Activated CD4-positive, alpha-beta T cell treated with anti-CD3 and anti-CD28 coated beads, Interleukin-2, amount 50 U/mL, for 4 hours (primary cell): ENCODE measurements around the gene MAB21L1.

Experiments
- DNase-seq, 2 experiments: peaks; one replicate each; pipeline ENCODE4 v3.0.0-alpha.2; 2020

The MAB21L1 gene

GRCh38 chr13:35479038-35479492 lies 2.6 kb upstream of the MAB21L1 start:
- no peak for DNase-seq

GRCh38 chr13:35478271-35479037 lies 2.0 kb upstream of the MAB21L1 start:
- DNase-seq: no peak

GRCh38 chr13:35477386-35477946 lies 977 bp upstream of the MAB21L1 start:
- DNase-seq: no peak

- DNase-seq: no peak
Measured at GRCh38 chr13:35475212-35475959, 1.1 kb downstream of the MAB21L1 start.

GRCh38 chr13:35474496-35475211 lies 1.8 kb downstream of the MAB21L1 start:
- no peak for DNase-seq

- DNase-seq: no peak
Measured at GRCh38 chr13:35473802-35474201, 2.7 kb downstream of the MAB21L1 start.

GRCh38 chr13:35473206-35473775 lies 3.2 kb downstream of the MAB21L1 start:
- DNase-seq: no peak

- DNase-seq: no peak
Measured at GRCh38 chr13:35472323-35472881, 4.1 kb downstream of the MAB21L1 start.

GRCh38 chr13:35471706-35472322 lies 4.7 kb downstream of the MAB21L1 start:
- no peak for DNase-seq

GRCh38 chr13:35470671-35471661 lies 5.5 kb downstream of the MAB21L1 start:
- DNase-seq: no peak

- DNase-seq: no peak
Measured at GRCh38 chr13:35469806-35470525, 6.5 kb downstream of the MAB21L1 start.

GRCh38 chr13:35468195-35468594 lies 8.3 kb downstream of the MAB21L1 start:
- no peak for DNase-seq

GRCh38 chr13:35465371-35465770 lies 11.1 kb downstream of the MAB21L1 start:
- no peak for DNase-seq

GRCh38 chr13:35460061-35460460 lies 16.4 kb downstream of the MAB21L1 start:
- DNase-seq: no peak

GRCh38 chr13:35457258-35457657 lies 19.2 kb downstream of the MAB21L1 start:
- DNase-seq: no peak

GRCh38 chr13:35455022-35455421 lies 21.5 kb downstream of the MAB21L1 start:
- no peak for DNase-seq

- no peak for DNase-seq
Measured at GRCh38 chr13:35449821-35450220, 26.7 kb downstream of the MAB21L1 start.

- no peak for DNase-seq
Measured at GRCh38 chr13:35448465-35448864, 28.0 kb downstream of the MAB21L1 start.
